ENCODE data around the gene RIPK4.
"Not testable (repeated sequence)": the region's sequence is repeated elsewhere in the genome, so short reads cannot be mapped to it uniquely, and the experiment has no call there.

RIPK4 gene

GRCh38 chr21:41794600-41794999 is 27.7 kb upstream of the RIPK4 start:
- DNase-seq, result no peak

- DNase-seq, result no peak
Measured at GRCh38 chr21:41792711-41793110, 25.9 kb upstream of the RIPK4 start.

- no peak for DNase-seq
Measured at GRCh38 chr21:41786509-41786987, 19.7 kb upstream of the RIPK4 start.

GRCh38 chr21:41785262-41785661 is 18.4 kb upstream of the RIPK4 start:
- DNase-seq, result not testable (repeated sequence)

GRCh38 chr21:41784456-41785102 is 17.7 kb upstream of the RIPK4 start:
- DNase-seq, result no peak

- DNase-seq, result peak; percentile 11
Measured at GRCh38 chr21:41783476-41784180, 16.8 kb upstream of the RIPK4 start.

- DNase-seq, result no peak
Measured at GRCh38 chr21:41781050-41781410, 14.2 kb upstream of the RIPK4 start.

- no peak for DNase-seq
Measured at GRCh38 chr21:41780337-41781049, 13.6 kb upstream of the RIPK4 start.

GRCh38 chr21:41779659-41780058 is 12.8 kb upstream of the RIPK4 start:
- no peak for DNase-seq

GRCh38 chr21:41778930-41779600 is 12.2 kb upstream of the RIPK4 start:
- no peak for DNase-seq

GRCh38 chr21:41777951-41778815 is 11.3 kb upstream of the RIPK4 start:
- peak; percentile 60 for DNase-seq

GRCh38 chr21:41776778-41777177 is 9.9 kb upstream of the RIPK4 start:
- DNase-seq, result no peak

- no peak for DNase-seq
Measured at GRCh38 chr21:41775149-41775472, 8.3 kb upstream of the RIPK4 start.

- DNase-seq, result peak; percentile 26
Measured at GRCh38 chr21:41774467-41775148, 7.8 kb upstream of the RIPK4 start.

- DNase-seq, result no peak
Measured at GRCh38 chr21:41772351-41773080, 5.7 kb upstream of the RIPK4 start.

- no peak for DNase-seq
Measured at GRCh38 chr21:41771625-41771945, 4.7 kb upstream of the RIPK4 start.

GRCh38 chr21:41770901-41771624 is 4.2 kb upstream of the RIPK4 start:
- no peak for DNase-seq

- DNase-seq, result no peak
Measured at GRCh38 chr21:41769933-41770332, 3.1 kb upstream of the RIPK4 start.

GRCh38 chr21:41769521-41769920 is 2.7 kb upstream of the RIPK4 start:
- DNase-seq, result no peak

- no peak for DNase-seq
Measured at GRCh38 chr21:41769111-41769510, 2.3 kb upstream of the RIPK4 start.
